ENCODE measurements around the gene EPG5.
"Not testable (repeated sequence)": the region's sequence is repeated elsewhere in the genome, so short reads cannot be mapped to it uniquely, and the experiment has no call there.

Gene EPG5

DNA sequence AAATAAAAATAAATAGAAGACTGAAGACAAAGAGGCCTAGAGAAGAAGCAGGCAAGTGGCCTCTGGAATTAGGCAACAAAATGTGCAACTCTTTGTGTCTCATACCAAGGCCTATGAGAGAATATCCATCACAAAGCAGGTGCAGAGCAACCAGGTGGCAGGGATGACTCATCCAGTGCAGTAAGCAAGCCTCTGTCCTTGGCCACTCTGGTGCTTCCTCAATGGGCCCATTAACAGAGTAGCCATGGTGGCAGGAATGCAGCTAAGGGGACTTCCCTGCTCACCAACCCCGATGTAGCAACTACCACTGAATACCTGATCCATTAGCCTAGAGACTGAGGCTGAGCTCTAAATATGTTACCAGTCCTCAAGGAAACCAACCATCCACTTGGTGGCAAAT, 11.0 kb upstream of the EPG5 start:
- DNase-seq (ENCODE audit: low spot score): no peak

DNA sequence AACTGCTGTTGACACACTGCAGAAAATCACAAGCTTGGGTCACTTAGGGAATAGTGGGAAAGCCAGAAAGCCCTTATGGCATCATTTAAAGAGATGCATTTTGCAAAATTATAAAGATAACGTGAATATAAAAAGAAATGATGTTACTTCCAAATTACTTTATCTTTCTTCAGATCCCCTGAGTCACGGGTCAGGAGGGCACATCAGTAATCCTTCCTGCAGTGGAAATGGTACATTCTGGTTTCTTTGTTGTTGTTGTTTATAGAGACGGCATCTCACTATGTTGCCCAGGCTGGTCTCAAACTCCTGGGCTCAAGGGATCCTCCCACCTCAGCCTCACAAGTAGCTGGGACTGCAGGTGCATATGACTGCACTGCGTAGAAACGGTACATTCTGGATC, 9.8 kb upstream of the EPG5 start:
- no peak for DNase-seq (ENCODE audit: low spot score)

DNA sequence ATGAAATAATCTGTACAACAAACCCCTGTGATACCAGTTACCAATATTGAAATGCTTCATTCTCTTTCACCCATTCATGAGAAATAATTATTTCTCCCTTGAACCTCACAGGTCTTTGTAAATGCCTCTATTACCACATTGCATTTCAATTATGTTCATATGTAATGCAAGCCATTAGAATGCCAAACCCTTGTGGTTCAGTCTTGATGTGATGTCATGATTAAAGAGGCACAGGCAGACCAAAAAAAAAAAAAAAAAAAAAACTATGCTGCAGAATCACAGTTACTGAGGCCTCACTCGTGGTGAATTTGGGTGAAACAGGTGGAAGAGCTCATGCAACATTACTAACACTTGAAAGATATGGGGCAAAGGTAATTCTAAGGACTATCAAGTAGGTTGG, 9.4 kb upstream of the EPG5 start:
- DNase-seq (ENCODE audit: low spot score): no peak

DNA sequence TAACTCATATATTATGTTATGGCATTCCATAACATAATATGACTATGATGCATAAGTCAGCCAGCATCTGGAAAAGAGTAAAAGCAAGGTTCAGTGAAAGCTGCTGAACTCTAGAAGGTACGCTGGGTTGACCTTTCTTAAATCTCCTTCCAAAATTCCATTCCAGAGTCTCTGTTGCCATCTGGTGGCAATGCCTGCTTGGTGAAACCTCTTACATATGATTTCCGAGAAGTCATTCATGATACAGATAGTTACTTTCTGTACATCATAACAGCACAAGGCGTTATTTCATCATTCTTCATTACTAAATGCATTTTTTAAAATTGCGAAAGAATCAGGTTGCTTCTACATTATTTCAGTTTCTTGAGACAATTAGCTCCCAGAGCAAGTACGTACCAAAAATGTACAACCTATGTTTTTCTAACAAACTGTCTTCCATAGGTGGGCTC, 7.0 kb upstream of the EPG5 start:
- peak; percentile 84 for DNase-seq (ENCODE audit: low spot score)

DNA sequence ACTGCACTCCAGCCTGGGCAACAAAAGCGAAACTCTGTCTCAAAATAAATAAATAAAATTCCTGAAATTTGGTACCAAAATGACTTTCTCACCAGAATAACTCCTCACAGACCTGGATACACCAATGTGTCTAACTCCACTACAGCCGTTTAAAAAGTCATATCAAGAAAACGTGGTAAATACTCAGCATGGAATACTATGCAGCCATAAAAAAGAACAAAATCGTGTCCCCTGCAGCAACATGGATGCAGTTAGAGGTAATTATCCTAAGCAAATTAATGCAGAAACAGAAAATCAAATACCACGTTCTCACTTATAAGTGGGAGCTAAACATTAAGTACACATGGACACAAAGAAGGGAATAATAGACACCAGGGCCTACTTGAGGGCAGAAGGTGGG, 2.2 kb downstream of the EPG5 start:
- DNase-seq (ENCODE audit: low spot score): not testable (repeated sequence)

DNA sequence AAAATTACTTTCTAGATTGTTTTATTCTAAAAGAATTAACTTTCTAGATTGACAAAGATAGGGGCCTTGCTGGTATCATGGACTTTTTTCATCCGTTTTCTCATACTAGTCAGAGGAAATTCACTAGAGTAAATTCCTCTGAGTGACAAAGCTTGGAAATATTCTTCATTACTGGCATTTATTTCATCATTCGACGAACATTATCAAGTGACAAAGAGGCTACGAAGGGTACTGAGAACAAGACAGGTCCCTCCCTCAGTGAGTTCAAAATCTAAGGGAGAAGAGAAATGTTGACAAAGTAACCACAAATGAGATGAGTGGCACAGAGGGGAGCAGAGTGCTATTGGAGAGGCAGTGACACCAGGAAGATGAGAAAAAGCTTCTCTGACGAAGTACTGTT, 4.3 kb downstream of the EPG5 start:
- no peak for DNase-seq (ENCODE audit: low spot score)

DNA sequence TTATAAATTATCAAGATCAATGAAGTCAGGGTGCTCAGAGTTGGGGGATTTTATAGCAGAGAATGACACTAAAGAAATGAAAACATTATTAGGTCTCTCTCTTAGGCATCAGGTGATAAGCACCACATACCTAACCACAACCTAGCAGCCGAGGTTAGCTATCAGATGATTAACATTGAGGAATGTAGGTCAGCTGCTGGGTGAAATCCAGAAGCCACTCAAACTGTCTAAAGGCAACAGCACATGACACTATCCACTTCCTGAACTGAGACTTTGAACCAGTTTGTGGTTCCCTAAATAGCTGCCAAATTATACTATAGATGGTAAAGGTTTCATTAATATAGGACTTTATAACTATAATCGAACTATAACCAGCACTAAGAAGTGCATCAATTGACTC, 4.7 kb downstream of the EPG5 start:
- DNase-seq (ENCODE audit: low spot score): no peak

DNA sequence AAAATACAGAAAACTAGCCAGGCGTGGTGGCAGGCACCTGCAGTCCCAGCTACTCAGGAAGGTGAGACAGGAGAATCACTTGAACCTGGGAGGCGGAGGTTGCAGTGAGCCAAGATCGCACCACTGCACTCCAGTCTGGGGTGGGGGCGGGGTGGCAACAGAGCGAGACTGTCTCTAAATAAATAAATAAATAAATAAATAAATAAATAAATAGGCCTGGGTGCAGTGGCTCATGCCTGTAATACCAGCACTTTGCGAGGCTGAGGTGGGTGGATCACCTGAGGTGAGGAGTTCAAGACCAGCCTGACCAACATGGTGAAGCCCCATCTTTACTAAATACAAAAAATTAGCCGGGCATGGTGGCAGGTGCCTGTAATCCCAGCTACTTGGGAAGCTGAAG, 7.6 kb downstream of the EPG5 start:
- not testable (repeated sequence) for DNase-seq (ENCODE audit: low spot score)

DNA sequence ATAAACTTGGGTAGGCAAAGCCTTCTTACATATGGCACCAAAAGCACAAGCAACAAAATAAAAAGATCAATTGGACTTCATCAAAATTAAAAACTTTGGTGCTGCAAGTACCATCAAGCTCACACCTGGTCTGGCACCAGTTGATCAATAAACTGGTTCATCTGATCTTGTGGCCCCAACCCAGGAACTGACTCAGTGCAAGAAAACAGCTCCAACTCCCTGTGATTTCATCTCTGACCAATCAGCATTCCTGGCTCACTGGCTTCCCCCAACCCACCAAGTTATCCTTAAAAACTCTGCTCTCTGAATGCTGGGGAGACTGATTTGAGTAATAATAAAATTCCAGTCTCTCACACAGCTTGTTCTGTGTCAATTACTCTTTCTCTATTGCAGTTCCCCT, 8.4 kb downstream of the EPG5 start:
- DNase-seq (ENCODE audit: low spot score): no peak

DNA sequence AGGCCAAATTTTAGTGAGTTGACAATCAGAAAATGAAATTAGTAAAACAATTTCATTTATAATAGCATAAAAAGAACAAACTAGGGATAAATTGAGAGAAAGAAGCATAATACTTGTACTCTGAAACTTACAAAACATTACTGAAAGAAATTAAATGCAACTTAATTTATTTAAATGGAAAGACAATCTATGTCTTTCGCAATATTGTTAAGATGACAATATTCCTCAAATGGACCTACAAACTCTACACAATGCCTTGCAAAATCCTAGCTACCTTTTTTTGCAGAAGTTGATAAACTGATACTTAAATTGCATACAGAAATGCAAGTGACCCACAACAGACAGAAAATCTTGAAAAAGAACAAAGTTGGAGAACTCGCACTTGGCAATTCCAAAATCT, 9.1 kb downstream of the EPG5 start:
- no peak for DNase-seq (ENCODE audit: low spot score)

DNA sequence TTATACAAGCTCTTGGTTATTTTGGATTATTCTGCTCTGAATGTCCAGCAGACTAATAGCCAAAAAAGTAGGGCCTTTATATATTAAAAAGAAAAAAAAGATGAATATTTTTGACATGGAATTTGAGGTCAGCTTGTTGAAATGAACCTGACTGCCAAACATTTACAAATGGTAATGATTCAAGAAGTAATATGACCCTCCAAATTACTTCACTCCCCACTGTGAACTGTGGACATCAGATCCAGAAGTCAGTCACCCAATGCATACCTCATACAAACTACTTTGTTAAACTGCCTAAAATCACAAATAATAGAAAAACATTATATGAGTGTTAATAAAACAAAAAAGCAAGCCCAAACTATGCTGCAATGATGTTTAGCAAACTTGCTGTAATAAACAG, 10.0 kb downstream of the EPG5 start:
- DNase-seq (ENCODE audit: low spot score): no peak

DNA sequence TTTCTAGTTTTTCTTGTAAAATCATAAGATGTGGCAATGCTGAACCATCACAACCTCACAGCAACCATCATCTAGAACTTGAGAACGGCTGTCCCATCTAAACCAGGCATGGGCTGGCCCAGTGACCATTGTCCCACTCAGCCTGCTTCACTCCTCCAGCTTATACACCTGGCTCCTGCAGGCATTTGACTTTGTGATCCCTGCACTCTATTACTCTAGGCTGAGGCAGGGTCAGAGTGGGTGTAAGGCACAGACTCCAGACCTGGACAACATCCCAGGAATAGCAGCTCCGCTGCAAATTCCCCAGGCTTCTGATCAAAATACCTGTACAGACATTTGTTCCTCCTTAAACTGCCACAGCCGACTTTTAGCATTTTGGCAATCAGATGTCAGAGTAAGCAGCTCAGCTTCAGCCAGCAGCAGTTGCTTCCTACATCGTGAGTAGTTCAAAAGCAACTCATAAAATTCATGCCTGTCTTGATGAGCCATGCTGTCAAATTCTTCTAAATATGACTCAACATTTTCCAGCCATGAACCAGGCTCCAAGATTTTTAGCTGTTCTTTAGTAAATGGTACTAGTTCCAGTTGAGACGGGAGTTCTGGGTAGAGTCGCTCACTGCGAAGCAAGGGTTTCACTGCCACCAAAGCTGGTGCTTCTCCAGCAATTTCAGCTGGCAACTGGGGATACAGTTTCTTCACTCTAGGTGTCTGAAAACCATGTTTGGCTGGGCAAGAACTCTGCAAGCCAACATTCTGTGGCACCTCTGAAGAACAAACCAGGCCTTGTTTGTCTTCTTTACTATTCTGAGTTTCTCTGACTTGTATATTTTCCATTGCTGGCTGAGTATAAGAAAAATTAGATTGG, 12.8 kb downstream of the EPG5 start:
- no peak for DNase-seq (ENCODE audit: low spot score)

DNA sequence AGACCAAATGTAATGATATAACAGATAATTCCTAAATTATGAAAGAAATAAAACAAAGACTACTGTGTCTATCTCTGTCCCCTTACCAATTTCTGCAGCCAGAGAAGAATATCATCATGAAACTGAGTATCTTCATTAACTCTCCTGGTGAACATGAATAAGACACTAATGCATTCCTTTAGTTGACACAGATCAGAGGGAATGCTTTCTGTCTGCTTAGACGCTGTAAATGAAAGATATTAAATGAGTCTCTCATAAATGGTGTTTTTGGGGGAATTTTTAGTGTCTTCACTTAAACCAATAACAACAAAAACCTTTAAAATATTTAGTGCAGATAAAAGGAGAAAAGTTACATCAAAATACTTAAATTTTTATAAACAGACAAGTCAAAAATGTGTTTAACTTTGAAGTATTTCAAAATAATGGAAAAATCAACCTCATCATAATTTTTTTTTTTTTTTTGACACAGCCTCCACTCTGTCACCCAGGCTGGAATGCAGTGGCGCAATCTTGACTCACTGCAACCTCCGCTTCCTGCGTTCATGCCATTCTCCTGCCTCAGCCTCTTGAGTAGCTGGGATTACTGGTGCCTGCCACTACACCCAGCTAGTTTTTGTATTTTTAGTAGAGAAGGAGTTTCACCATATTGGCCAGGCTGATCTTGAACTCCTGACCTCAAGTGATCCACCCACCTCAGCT, 16.0 kb downstream of the EPG5 start:
- no peak for DNase-seq (ENCODE audit: low spot score)

DNA sequence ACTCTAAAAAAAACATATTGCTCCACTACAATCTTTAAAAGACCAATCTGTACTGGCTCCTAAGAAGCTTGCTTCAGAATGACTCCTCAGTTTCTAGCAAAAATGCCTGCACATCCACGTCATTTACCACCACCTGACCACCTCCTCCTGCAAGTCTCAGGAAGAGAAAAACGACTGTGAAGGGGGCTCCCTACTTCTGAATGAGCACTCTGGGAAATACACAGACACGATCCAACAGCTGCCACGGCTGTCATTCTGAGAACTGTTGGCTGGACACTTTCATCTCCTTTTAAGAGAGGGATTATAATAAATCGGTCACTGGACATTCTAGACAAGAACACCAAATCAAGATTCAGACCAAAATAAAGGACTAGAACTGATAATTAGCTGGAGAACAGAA, 21.5 kb downstream of the EPG5 start:
- no peak for DNase-seq (ENCODE audit: low spot score)

DNA sequence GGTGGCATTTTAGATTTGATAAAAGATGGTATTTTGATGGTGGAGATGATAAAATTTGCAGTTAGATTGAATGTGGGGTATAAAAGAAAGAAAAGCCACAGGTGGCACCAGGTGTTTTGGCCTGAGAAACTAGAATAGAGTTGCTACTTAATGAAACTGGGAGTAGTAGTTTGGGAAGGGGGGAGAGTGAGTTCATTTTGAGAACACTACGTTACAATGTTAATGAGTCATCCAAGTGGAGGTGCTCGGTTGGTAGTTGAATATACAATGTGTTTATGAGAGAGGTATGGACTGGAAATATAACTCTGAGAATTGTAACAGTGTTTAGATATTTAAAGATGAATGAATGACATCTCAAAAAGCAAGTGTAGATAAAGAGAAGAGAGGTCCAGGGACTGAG, 26.4 kb downstream of the EPG5 start:
- no peak for DNase-seq (ENCODE audit: low spot score)

DNA sequence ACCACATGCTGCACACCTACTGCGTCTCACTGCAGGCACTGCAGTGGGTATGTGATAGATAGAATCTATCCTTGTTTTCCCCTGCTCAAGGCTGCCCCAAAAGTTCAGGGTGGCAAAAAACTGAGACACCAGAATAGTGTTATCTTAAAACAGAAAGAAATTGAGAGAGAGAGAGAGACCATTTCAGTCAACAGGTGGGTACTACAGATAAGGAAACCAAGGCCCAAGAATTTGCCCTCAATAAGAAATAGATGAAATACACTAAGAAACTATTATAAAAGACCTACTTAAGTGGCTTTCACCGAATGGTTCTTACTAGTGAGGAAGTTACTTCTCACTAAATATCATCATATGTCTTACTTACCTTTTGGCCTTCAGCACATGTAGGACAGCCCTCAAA, 27.9 kb downstream of the EPG5 start:
- DNase-seq (ENCODE audit: low spot score): peak; percentile 71

DNA sequence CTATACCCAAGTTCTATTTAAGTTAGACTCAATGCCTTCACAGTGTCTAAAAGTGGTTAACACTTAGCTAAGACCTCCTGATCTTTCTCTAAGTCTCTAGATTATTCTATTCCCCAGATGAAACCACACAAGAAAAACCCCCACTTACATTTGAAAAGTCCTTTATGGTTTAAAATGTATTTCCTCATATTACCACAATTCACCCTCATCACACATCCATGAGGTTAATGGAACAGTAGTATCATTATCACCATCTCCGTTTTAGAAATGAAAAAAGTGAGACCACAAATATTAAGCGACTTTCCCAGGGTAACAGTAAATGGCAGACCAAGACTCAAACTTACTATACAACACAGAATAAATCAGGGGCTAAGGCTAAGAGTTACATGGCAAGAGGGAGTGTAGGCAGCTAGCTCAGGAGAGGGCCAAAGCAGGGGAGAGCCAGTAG, 28.6 kb downstream of the EPG5 start:
- DNase-seq (ENCODE audit: low spot score): no peak

DNA sequence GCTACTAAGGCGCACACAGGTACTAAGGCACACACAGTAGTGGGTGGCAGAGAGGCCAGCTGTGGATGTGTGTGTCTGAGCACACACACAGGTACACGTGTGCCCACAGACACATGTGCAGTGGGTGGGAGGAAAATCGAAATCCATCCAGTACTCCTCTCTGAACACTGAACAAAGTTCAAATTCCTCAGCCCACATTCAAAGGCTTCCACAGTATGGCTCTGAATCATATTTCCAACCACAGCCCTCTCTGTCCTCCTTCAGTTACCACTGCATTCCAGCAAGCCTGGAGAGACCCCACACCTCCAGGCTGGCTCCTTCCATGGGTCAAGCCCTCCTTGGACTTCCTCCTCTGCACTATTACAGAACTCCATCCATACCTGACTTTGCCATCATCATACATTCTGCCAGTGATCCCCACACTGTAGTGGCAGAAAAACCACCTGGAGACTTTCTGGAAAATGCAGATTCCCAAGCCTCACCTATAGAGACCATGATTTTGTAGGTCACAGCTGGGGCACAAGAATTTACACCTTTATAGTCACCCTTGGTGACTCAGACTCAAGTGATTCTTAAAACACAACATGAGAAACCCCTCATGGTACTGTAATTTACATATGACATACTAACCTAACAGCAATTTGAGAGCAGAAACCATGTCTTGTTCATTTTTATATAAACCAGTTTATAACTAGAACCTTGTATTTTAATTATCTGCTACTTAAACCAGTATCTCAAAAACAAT, 31.4 kb downstream of the EPG5 start:
- DNase-seq (ENCODE audit: low spot score): no peak

DNA sequence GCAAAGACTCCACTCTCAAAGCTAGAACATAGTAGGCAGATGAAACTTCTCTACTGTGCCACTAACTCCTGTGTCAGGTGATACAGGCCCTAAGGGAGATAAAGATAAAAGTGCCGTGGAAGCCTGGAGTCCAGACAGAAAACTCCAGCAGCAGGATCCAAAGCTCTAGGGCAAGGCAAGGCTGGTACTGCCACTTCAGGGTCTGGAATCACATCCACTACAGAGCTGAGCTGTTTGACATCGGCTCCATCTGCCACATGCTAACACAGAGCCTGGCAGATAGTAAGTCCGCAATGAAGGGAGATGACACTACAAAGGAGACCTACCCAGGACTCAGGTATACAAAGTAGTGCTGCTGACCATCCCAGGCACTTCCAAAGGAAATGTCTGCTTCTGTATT, 34.4 kb downstream of the EPG5 start:
- no peak for DNase-seq (ENCODE audit: low spot score)

DNA sequence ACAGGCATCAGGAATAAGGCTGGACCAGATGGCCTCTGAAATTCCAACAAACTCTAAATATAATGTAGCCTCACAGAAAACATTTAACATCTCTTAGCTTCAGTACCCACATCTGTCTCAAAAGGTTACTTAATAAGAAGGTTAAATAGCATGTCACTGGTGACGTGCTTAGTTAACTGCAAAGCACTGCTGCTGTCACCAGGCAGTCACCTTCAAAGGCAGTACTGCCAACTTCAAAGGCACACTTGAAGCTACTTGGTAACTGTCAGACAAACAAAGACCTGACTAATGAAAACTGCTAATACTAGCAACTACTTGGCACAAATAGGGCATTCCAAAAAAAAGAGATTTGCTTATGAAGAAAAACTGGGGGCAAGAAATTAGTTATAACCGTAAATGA, 36.2 kb downstream of the EPG5 start:
- DNase-seq (ENCODE audit: low spot score): no peak

DNA sequence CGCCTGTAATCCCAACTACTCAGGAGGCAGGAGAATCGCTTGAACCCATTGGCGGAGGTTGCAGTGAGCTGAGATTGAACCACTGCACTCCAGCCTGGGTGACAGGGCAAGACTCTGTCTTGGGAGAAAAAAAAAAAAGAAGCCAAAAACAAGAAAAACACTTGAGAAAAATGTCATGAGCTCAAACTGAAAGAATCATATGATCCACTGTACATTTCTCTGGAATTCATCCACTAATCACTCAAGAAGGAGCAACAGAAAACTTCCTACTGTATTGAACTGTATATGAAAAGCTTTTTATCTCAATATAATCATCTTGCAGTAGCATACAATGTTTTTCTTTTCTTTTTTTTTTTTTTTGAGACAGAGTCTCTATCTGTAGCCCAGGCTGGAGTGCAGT, 40.4 kb downstream of the EPG5 start:
- DNase-seq (ENCODE audit: low spot score): no peak

DNA sequence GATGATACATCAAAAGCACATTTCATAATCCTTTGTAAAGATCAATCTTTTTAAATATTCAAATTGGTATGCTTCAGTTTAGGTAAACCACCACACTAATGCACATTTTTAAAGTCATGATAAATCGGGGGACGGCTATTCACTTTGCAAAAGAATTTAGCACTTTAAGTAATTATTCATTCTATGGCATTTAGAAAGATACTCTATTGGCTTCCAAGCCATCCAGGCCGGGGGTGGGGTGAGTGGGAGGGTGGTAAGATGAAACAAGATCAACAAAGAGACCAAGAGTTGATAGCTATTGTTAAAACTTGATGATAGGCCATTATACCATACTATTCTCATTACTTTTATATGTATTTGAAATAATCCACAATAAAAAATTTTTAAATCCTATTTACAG, 41.0 kb downstream of the EPG5 start:
- DNase-seq (ENCODE audit: low spot score): no peak

DNA sequence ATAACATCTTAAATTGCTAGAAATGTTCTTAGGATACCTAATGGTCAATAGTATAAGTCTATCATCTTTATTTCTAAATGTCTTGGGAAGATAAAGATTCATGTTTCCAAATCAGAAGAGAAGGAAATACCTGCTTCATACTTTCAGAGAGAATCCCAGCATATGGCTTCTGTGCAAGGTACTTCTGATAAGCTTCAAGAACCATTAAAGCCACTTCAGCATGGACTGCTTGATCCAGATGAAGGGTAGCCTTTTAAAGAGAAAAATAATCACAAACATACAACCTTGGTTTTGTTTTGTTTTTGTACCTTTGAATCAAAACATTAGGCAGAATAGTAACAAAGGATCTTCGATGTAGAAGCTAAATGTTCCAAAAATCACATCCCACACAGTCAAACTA, 44.0 kb downstream of the EPG5 start:
- DNase-seq (ENCODE audit: low spot score): no peak
